HCT116 (cell line): ENCODE measurements around the gene NHERF1. TPM values are rescaled to one million over a fixed set of nuclear protein-coding genes. Genes with fewer than 3 reads are reported as not detected.

Source experiments
- ATAC-seq: fragments of 200-7000 bp; cut with Tn5 transposase; 2 replicates; pipeline ENCODE4 v1.9.1; 2020; ENCODE audit warnings: mild to moderate bottlenecking, moderate library complexity
- BruUV-seq: library from RNA; stranded (reverse); fragments of 400-500 nt; replicated peaks from 2 replicates; lab custom pipeline; 2021; lab: Mats Ljungman, UMichigan
- CTCF ChIA-PET: fragments of 300-600 bp; sonication (Branson Sonifier 250); formaldehyde crosslinking; loops from one replicate; lab custom pipeline; 2021; ENCODE audit warnings: antibody characterized with exemption; lab: Charles Lee
- POLR2A ChIA-PET: fragments of 300-600, 350-600 bp; sonication (Branson Sonifier 250); formaldehyde crosslinking; loops from one replicate; lab custom pipeline; 2021; ENCODE audit warnings: antibody characterized with exemption; lab: Charles Lee
- RAD21 ChIA-PET, 2 experiments: fragments of 300-600 bp; sonication (Branson Sonifier 250); formaldehyde crosslinking; loops; one replicate each; lab custom pipeline; 2023; ENCODE audit warnings: low total read pairs in 2 of 2; ENCODE audit not compliant: uncharacterized antibody in 2 of 2, unreplicated experiment in 2 of 2, low non-redundant PET in 1 of 2; lab: Charles Lee
- DNase-seq: peaks from one replicate; pipeline ENCODE4 v3.0.0-alpha.2; 2010; ENCODE audit warnings: low read depth, low spot score
- H2AFZ ChIP-seq: fragments of 200-600 bp; shearing (Covaris generic), sonication (generic); 2 replicates; pipeline ENCODE4 v1.6.1; 2017; ENCODE audit warnings: low read depth, mixed run types, mixed read lengths, antibody characterized with exemption, low read length; ENCODE audit not compliant: poor library complexity, severe bottlenecking
- H3K27ac ChIP-seq: 2 replicates; pipeline ENCODE4 v1.5.1; 2012; ENCODE audit warnings: low read depth, low read length
- H3K27me3 ChIP-seq: fragments of 200-600 bp; sonication (generic); 2 replicates; pipeline ENCODE4 v1.6.1; 2016; ENCODE audit warnings: mixed run types, low read length, mixed read lengths; ENCODE audit not compliant: insufficient read depth
- H3K36me3 ChIP-seq, 2 experiments: fragments of 200-500 bp in 1 of 2; fragments of 200-600 bp in 1 of 2; sonication (Bioruptor generic) in 1 of 2; sonication (generic) in 1 of 2; 2 replicates each; pipeline versions ENCODE4 v1.5.1 to v1.6.1; 2014 to 2016; ENCODE audit warnings: low read length in 2 of 2, inconsistent platforms in 1 of 2, mixed read lengths in 1 of 2, mixed run types in 1 of 2; ENCODE audit not compliant: insufficient read depth in 2 of 2, control insufficient read depth in 1 of 2
- H3K4me1 ChIP-seq, 2 experiments: fragments of 200-600 bp in 1 of 2; sonication (generic) in 1 of 2; 2 replicates each; pipeline versions ENCODE4 v1.5.1 to v1.6.1; 2012 to 2017; ENCODE audit warnings: low read length in 2 of 2, inconsistent platforms in 1 of 2, mild to moderate bottlenecking in 1 of 2, mixed read lengths in 1 of 2, mixed run types in 1 of 2, moderate library complexity in 1 of 2; ENCODE audit not compliant: insufficient read depth in 2 of 2, control insufficient read depth in 1 of 2
- H3K4me2 ChIP-seq: fragments of 200-600 bp; sonication (generic); 2 replicates; pipeline ENCODE4 v1.6.1; 2017; ENCODE audit warnings: mixed run types, low read length, mixed read lengths
- H3K4me3 ChIP-seq, 2 experiments: fragments of 200-600 bp in 1 of 2; sonication (generic) in 1 of 2; replicated peaks in 1 of 2; 2 replicates each; pipeline ENCODE4 v1.5.1; 2011 to 2016; ENCODE audit warnings: low read length in 2 of 2, control low read depth in 1 of 2, low read depth in 1 of 2, mild to moderate bottlenecking in 1 of 2, mixed read lengths in 1 of 2, mixed run types in 1 of 2
- H3K79me2 ChIP-seq: fragments of 200-600 bp; sonication (generic); 2 replicates; pipeline ENCODE4 v1.6.1; 2017; ENCODE audit warnings: mild to moderate bottlenecking, mixed run types, low read length, moderate library complexity, mixed read lengths; ENCODE audit not compliant: insufficient read depth
- H3K9ac ChIP-seq: fragments of 200-600 bp; sonication (generic); 2 replicates; pipeline ENCODE4 v1.6.1; 2016; ENCODE audit warnings: low read length, mixed read lengths
- H3K9me2 ChIP-seq: fragments of 200-600 bp; sonication (generic), shearing (Covaris generic); 2 replicates; pipeline ENCODE4 v1.6.1; 2017; ENCODE audit warnings: mixed run types, mild to moderate bottlenecking, moderate library complexity; ENCODE audit not compliant: insufficient read depth
- H3K9me3 ChIP-seq, 2 experiments: fragments of 200-500 bp in 1 of 2; fragments of 200-600 bp in 1 of 2; sonication (Bioruptor generic) in 1 of 2; sonication (generic) in 1 of 2; 2 replicates each; pipeline ENCODE4 v1.6.1; 2014 to 2017; ENCODE audit warnings: low read length in 2 of 2, mixed read lengths in 2 of 2, inconsistent platforms in 1 of 2, low read depth in 1 of 2, mild to moderate bottlenecking in 1 of 2, mixed run types in 1 of 2, moderate library complexity in 1 of 2; ENCODE audit not compliant: control insufficient read depth in 1 of 2, insufficient read depth in 1 of 2
- H4K20me1 ChIP-seq: fragments of 200-600 bp; sonication (generic), shearing (Covaris generic); 2 replicates; pipeline ENCODE4 v1.6.1; 2017; ENCODE audit warnings: mixed run types, mild to moderate bottlenecking, moderate library complexity; ENCODE audit not compliant: insufficient read depth
- CTCF ChIP-seq, 3 experiments: fragments of 200-600 bp in 1 of 3; sonication (generic) in 1 of 3; IDR thresholded peaks in 2 of 3; conservative IDR thresholded peaks in 1 of 3; 2 replicates each; pipeline ENCODE4 v1.5.1; 2012 to 2017; ENCODE audit warnings: low read depth in 2 of 3, low read length in 2 of 3, antibody characterized with exemption in 1 of 3, borderline replicate concordance in 1 of 3, control low read depth in 1 of 3, mild to moderate bottlenecking in 1 of 3, mixed read lengths in 1 of 3, mixed run types in 1 of 3, moderate library complexity in 1 of 3; ENCODE audit not compliant: insufficient read depth in 1 of 3
- ELF1 ChIP-seq: IDR thresholded peaks from 2 replicates; pipeline ENCODE4 v1.6.1; 2012; ENCODE audit warnings: low read depth, borderline replicate concordance
- EZH2 ChIP-seq: fragments of 200-600 bp; sonication (generic); IDR thresholded peaks from 2 replicates; pipeline ENCODE4 v1.6.1; 2017; ENCODE audit warnings: antibody characterized with exemption, mixed run types
- POLR2AphosphoS5 ChIP-seq: IDR thresholded peaks from 2 replicates; pipeline ENCODE4 v1.6.1; 2011; ENCODE audit warnings: mild to moderate bottlenecking, low read depth, low read length, moderate library complexity
- SIN3A ChIP-seq: IDR thresholded peaks from 2 replicates; pipeline ENCODE4 v1.6.1; 2012; ENCODE audit warnings: low read depth
- SRF ChIP-seq: IDR thresholded peaks from 2 replicates; pipeline ENCODE4 v1.6.1; 2012; ENCODE audit warnings: low read depth
- YY1 ChIP-seq: IDR thresholded peaks from 2 replicates; pipeline ENCODE4 v1.6.1; 2011; ENCODE audit warnings: low read length, low read depth, moderate library complexity, mild to moderate bottlenecking; ENCODE audit not compliant: insufficient replicate concordance; ENCODE audit errors: extremely low read depth
- intact Hi-C: fragments of 100-400 bp; cut with micrococcal nuclease; formaldehyde crosslinking; loops from 2 replicates; pipeline ENCODE4 v1.10.0; 2022
- total RNA-seq: library from RNA; stranded (reverse); gene quantifications from one replicate; pipeline ENCODE4 v1.2.1, GENCODE V29; 2021; ENCODE audit not compliant: unreplicated experiment
- TF ChIP-seq, protein P1 (sequence below): IDR thresholded peaks from 2 replicates; pipeline ENCODE4 v1.6.1; 2012; ENCODE audit warnings: low read depth
- TF ChIP-seq, protein P2 (sequence below): IDR thresholded peaks from 2 replicates; pipeline ENCODE4 v1.6.1; 2011; ENCODE audit warnings: mild to moderate bottlenecking, low read length, moderate library complexity; ENCODE audit not compliant: insufficient replicate concordance; ENCODE audit errors: extremely low read depth

Gene NHERF1
- total RNA-seq, 1 experiment from 2014 or later, result 129 TPM

- TF ChIP-seq YY1, result no peak
- TF ChIP-seq SIN3A, result no peak
- TF ChIP-seq, all 23 proteins: peak for 0
These were observed 10.1 kb upstream of the NHERF1 start (continued) for GRCh38 chr17:74738051-74738996.

GRCh38 chr17:74739227-74739831, 9.1 kb upstream of the NHERF1 start:
- ChIA-PET RAD21 (interaction anchor here (0.7 to 3.3 kb wide), 2 partner anchors 82 kb away, joined by 6 to 52 read pairs; no protein-coding TSS in a partner anchor), CTCF (interaction anchor here (5.0 kb wide), 1 partner anchor 82 kb away, joined by 253 read pairs; no protein-coding TSS in a partner anchor), POLR2A (no interaction called here)
- Histone ChIP-seq H3K9me3 (no peaks in the 10 kb centered on the region), H3K9ac (no peak overlapping the region), H3K4me2 (no peak overlapping the region), H3K4me3 (no peak overlapping the region), H3K79me2 (no peaks in the 10 kb centered on the region), H2AFZ (no peak overlapping the region), H3K36me3 (no peaks in the 10 kb centered on the region), H3K9me2 (no peaks in the 10 kb centered on the region), H3K27me3 (no peaks in the 10 kb centered on the region), H3K27ac (no peak overlapping the region), H4K20me1 (no peaks in the 10 kb centered on the region), H3K4me1 (peaks cover 26 to 28% of the 10 kb centered on the region in 2 experiments)
- BruUV-seq, result no TSS peak
- no peak for ATAC-seq
- DNase-seq, result no peak
- TF ChIP-seq POLR2AphosphoS5, result no peak
- no peak for TF ChIP-seq SRF
- TF ChIP-seq, protein P1, sequence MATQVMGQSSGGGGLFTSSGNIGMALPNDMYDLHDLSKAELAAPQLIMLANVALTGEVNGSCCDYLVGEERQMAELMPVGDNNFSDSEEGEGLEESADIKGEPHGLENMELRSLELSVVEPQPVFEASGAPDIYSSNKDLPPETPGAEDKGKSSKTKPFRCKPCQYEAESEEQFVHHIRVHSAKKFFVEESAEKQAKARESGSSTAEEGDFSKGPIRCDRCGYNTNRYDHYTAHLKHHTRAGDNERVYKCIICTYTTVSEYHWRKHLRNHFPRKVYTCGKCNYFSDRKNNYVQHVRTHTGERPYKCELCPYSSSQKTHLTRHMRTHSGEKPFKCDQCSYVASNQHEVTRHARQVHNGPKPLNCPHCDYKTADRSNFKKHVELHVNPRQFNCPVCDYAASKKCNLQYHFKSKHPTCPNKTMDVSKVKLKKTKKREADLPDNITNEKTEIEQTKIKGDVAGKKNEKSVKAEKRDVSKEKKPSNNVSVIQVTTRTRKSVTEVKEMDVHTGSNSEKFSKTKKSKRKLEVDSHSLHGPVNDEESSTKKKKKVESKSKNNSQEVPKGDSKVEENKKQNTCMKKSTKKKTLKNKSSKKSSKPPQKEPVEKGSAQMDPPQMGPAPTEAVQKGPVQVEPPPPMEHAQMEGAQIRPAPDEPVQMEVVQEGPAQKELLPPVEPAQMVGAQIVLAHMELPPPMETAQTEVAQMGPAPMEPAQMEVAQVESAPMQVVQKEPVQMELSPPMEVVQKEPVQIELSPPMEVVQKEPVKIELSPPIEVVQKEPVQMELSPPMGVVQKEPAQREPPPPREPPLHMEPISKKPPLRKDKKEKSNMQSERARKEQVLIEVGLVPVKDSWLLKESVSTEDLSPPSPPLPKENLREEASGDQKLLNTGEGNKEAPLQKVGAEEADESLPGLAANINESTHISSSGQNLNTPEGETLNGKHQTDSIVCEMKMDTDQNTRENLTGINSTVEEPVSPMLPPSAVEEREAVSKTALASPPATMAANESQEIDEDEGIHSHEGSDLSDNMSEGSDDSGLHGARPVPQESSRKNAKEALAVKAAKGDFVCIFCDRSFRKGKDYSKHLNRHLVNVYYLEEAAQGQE, result no peak
- no peak for TF ChIP-seq ELF1
- TF ChIP-seq CTCF (IDR thresholded peaks at IDR 0.05 in 2 of 3, conservative IDR thresholded peaks at IDR 0.05 in 1 of 3; ENCODE audit: borderline replicate concordance in 1 of 3, insufficient read depth in 1 of 3, low read depth in 2 of 3, low read length in 2 of 3), result no peak
- no peak for TF ChIP-seq EZH2
- TF ChIP-seq, protein P2, sequence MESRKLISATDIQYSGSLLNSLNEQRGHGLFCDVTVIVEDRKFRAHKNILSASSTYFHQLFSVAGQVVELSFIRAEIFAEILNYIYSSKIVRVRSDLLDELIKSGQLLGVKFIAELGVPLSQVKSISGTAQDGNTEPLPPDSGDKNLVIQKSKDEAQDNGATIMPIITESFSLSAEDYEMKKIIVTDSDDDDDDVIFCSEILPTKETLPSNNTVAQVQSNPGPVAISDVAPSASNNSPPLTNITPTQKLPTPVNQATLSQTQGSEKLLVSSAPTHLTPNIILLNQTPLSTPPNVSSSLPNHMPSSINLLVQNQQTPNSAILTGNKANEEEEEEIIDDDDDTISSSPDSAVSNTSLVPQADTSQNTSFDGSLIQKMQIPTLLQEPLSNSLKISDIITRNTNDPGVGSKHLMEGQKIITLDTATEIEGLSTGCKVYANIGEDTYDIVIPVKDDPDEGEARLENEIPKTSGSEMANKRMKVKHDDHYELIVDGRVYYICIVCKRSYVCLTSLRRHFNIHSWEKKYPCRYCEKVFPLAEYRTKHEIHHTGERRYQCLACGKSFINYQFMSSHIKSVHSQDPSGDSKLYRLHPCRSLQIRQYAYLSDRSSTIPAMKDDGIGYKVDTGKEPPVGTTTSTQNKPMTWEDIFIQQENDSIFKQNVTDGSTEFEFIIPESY, result no peak
- intact Hi-C loops, result no loop called here
